ENCODE measurements around the gene LRRC26. TPM values are rescaled to one million over a fixed set of nuclear protein-coding genes. Genes with fewer than 3 reads are reported as not detected.

LRRC26 gene
- total and polyA plus RNA-seq, 2 of the 13 experiments (the other 11 are each of a cell fraction or from before 2014, with no cell fraction given): not detected

DNA sequence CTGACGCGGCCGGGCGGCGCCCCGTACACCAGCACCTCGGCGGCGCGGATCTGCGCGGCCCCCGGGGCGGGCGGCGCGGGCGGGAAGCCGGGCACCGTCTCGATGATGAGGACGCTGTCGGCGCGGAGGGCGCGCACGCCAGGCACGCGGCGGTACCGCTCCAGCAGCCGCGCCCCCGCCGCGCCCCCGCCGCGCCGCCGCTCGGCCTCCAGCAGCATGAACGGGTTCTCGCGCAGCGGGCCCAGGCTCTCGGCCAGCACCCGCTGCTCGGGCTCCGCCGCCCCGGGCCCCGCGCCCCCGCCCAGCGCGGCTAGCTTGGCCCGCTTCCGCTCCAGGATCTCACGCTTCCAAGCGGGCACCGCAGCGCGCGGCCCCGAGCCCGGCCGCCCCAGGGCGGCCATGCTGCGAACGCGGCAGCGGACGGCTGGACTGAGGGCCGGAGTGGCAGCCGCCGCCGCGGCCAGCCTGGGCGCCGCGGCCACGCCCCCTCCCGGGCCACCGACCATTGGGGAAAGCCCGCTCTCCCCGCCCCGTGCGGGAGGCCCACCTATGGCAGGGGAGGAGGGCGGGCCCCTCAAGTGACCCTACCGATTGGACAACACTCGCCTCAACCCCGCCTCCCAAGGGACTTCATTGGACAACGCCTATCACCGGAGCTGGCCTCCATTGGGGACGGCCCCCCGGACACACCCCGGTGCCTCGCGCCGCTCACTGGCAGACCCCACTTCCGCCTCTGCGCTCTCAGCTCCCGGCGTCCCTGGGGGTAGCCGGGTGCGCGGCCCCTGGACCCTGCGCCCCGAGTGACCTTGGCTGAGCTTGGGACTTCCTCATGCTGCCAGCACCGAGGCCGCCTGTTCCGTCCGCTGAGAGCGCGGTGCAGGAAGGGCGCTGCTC, 30.7 kb upstream of the LRRC26 start, which contains the start of gene TPRN (continued):
- peak; percentile 69 for TF ChIP-seq RBM22 (optimal IDR thresholded peaks at IDR 0.05; ENCODE audit: low read length)
- no peak for TF ChIP-seq NR2F6 (IDR thresholded peaks at IDR 0.05)
- TF ChIP-seq NR2F6 (CRISPR knock-in tag; IDR thresholded peaks at IDR 0.05): peak; percentile 92
- no peak for TF ChIP-seq ZNF510 (CRISPR knock-in tag; IDR thresholded peaks at IDR 0.05; ENCODE audit: low read depth)
- TF ChIP-seq SETDB1 (CRISPR knock-in tag; IDR thresholded peaks at IDR 0.05; ENCODE audit: borderline replicate concordance): no peak
- TF ChIP-seq CEBPB (IDR thresholded peaks at IDR 0.05; ENCODE audit: borderline replicate concordance, low read depth, low read length): no peak
- TF ChIP-seq ZNF841 (CRISPR knock-in tag; IDR thresholded peaks at IDR 0.05; ENCODE audit: borderline replicate concordance): no peak
- TF ChIP-seq ZNF17 (CRISPR knock-in tag; IDR thresholded peaks at IDR 0.05): no peak
- peak; percentile 93; the same call in 1 of the 2 replicates for TF ChIP-seq ZNF788 (CRISPR knock-in tag; IDR thresholded peaks at IDR 0.05; ENCODE audit: borderline replicate concordance)
- TF ChIP-seq NR1H2 (CRISPR knock-in tag; IDR thresholded peaks at IDR 0.05; ENCODE audit: borderline replicate concordance, low read depth): no peak
- no peak for TF ChIP-seq CCAR2 (optimal IDR thresholded peaks at IDR 0.05; ENCODE audit: low read depth, low read length)
- peak; percentile 95 for TF ChIP-seq ZNF772 (CRISPR knock-in tag; IDR thresholded peaks at IDR 0.05)
- TF ChIP-seq RFXANK (CRISPR knock-in tag; IDR thresholded peaks at IDR 0.05): 0 out of 2 replicates have a peak, but pooled peaks have one; percentile 76
- TF ChIP-seq, protein P1, sequence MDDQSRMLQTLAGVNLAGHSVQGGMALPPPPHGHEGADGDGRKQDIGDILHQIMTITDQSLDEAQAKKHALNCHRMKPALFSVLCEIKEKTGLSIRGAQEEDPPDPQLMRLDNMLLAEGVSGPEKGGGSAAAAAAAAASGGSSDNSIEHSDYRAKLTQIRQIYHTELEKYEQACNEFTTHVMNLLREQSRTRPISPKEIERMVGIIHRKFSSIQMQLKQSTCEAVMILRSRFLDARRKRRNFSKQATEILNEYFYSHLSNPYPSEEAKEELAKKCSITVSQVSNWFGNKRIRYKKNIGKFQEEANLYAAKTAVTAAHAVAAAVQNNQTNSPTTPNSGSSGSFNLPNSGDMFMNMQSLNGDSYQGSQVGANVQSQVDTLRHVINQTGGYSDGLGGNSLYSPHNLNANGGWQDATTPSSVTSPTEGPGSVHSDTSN (CRISPR knock-in tag; IDR thresholded peaks at IDR 0.05; ENCODE audit: borderline replicate concordance): no peak
- peak; percentile 99 for TF ChIP-seq ELF3 (CRISPR knock-in tag; IDR thresholded peaks at IDR 0.05)
- TF ChIP-seq ZNF207 (IDR thresholded peaks at IDR 0.05; ENCODE audit: borderline replicate concordance): no peak
- TF ChIP-seq TRIM24 (CRISPR knock-in tag; IDR thresholded peaks at IDR 0.05): no peak
- TF ChIP-seq AHR (CRISPR knock-in tag; IDR thresholded peaks at IDR 0.05): 0 out of 2 replicates have a peak, but pooled peaks have one; percentile 63
- TF ChIP-seq BRCA1 (CRISPR knock-in tag; IDR thresholded peaks at IDR 0.05): no peak
- TF ChIP-seq, protein P2, sequence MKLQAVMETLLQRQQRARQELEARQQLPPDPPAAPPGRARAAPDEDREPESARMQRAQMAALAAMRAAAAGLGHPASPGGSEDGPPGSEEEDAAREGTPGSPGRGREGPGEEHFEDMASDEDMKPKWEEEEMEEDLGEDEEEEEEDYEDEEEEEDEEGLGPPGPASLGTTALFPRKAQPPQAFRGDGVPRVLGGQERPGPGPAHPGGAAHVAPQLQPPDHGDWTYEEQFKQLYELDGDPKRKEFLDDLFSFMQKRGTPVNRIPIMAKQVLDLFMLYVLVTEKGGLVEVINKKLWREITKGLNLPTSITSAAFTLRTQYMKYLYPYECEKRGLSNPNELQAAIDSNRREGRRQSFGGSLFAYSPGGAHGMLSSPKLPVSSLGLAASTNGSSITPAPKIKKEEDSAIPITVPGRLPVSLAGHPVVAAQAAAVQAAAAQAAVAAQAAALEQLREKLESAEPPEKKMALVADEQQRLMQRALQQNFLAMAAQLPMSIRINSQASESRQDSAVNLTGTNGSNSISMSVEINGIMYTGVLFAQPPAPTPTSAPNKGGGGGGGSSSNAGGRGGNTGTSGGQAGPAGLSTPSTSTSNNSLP (IDR thresholded peaks at IDR 0.05; ENCODE audit: low read depth, low read length): no peak
- TF ChIP-seq ZC3H13 (CRISPR knock-in tag; IDR thresholded peaks at IDR 0.05): peak; percentile 96; the same call in 1 of the 2 replicates
- TF ChIP-seq, protein P3, sequence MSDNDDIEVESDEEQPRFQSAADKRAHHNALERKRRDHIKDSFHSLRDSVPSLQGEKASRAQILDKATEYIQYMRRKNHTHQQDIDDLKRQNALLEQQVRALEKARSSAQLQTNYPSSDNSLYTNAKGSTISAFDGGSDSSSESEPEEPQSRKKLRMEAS (IDR thresholded peaks at IDR 0.05): peak; percentile 86
- TF ChIP-seq ZNF264 (CRISPR knock-in tag; IDR thresholded peaks at IDR 0.05): peak; percentile 87
- TF ChIP-seq RFX3 (CRISPR knock-in tag; IDR thresholded peaks at IDR 0.05): no peak
- TF ChIP-seq, protein P4, sequence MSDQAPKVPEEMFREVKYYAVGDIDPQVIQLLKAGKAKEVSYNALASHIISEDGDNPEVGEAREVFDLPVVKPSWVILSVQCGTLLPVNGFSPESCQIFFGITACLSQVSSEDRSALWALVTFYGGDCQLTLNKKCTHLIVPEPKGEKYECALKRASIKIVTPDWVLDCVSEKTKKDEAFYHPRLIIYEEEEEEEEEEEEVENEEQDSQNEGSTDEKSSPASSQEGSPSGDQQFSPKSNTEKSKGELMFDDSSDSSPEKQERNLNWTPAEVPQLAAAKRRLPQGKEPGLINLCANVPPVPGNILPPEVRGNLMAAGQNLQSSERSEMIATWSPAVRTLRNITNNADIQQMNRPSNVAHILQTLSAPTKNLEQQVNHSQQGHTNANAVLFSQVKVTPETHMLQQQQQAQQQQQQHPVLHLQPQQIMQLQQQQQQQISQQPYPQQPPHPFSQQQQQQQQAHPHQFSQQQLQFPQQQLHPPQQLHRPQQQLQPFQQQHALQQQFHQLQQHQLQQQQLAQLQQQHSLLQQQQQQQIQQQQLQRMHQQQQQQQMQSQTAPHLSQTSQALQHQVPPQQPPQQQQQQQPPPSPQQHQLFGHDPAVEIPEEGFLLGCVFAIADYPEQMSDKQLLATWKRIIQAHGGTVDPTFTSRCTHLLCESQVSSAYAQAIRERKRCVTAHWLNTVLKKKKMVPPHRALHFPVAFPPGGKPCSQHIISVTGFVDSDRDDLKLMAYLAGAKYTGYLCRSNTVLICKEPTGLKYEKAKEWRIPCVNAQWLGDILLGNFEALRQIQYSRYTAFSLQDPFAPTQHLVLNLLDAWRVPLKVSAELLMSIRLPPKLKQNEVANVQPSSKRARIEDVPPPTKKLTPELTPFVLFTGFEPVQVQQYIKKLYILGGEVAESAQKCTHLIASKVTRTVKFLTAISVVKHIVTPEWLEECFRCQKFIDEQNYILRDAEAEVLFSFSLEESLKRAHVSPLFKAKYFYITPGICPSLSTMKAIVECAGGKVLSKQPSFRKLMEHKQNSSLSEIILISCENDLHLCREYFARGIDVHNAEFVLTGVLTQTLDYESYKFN (CRISPR knock-in tag; conservative IDR thresholded peaks at IDR 0.05): peak; percentile 91
- TF ChIP-seq ZNF792 (CRISPR knock-in tag; IDR thresholded peaks at IDR 0.05): peak; percentile 93

Data from HepG2 (cell line).